GM21723 (cell line): ENCODE measurements around the gene CARS1.
"Not testable (repeated sequence)": the region's sequence is repeated elsewhere in the genome, so short reads cannot be mapped to it uniquely, and the experiment has no call there.

Experiments
- ATAC-seq: cut with Tn5 transposase; IDR thresholded peaks from one replicate; pipeline ENCODE4 v1.9.1; 2021; ENCODE audit warnings: mild to moderate bottlenecking, moderate library complexity; ENCODE audit not compliant: unreplicated experiment

Gene CARS1

DNA sequence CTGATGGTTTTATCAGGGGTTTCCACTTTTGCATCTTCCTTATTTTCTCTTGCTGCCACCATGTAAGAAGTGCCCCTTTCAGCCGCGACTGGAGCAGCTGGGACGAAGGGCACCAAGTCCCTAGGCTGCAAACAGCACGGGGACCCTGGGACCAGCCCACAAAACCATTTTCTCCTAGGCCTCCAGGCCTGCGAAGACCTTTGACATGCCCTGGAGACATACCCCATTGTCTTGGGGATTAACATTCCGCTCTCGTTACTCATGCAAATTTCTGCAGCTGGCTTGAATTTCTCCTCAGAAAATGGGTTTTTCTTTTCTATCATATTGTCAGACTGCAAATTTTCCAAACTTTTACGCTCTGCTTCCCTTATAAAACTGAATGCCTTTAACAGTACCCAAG, 6.7 kb upstream of the CARS1 start:
- not testable (repeated sequence) for ATAC-seq

DNA sequence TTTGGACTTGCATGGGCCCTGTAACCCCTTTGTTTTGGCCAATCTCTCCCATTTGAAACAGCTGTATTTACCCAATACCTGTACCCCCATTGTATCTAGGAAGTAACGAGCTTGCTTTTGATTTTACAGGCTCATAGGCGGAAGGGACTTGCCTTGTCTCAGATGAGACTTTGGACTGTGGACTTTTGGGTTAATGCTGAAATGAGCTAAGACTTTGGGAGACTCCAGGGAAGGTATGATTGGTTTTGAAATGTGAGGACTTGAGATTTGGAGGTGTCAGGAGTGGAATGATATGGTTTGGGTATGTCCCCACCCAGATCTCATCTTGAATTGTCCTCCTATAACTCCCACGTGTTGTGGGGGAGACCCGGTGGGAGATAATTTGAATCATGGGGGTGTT, 6.2 kb upstream of the CARS1 start:
- not testable (repeated sequence) for ATAC-seq

GRCh38 chr11:3060436-3061025, 3.3 kb upstream of the CARS1 start:
- no peak for ATAC-seq

- no peak for ATAC-seq
These were observed 1.8 kb upstream of the CARS1 start for GRCh38 chr11:3058753-3059664.

DNA sequence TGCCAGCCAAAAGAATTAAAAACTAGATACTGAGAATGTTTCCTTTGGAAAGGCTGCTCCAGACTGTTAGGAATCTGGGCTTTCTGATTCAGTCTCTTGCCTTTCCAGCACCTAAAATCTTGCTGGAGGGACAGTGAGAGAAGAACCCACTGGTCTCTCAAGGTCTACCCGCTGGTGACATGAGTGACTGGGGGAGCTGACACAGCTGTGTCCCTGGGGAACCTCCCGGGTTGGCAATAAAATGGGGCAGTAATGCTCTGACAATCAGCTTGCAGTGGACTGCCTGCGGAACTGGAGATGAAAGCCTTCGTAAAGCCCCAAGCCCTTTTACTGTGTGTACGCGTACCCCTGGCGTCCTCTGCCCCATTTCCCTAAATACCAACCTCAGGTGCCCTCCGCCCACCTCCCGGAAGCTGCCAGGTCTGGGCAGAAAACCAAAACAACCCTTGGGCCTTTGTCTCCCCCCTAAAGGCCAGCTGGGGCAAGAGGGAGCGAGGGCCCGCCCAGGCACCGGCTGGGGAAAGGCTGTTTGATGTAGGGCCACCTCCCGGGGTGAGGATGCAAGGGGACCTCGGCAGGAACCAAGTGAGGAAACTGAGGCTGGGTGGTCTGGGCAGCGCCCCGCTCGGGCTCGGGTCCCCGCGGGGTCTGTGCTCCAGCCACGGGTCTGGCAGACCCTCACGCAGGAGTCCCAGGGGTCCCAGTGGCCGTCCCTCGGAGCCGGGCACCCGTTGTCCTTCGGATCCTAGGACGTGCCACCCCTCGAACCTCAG, 741 bp downstream of the CARS1 start:
- ATAC-seq = no peak

DNA sequence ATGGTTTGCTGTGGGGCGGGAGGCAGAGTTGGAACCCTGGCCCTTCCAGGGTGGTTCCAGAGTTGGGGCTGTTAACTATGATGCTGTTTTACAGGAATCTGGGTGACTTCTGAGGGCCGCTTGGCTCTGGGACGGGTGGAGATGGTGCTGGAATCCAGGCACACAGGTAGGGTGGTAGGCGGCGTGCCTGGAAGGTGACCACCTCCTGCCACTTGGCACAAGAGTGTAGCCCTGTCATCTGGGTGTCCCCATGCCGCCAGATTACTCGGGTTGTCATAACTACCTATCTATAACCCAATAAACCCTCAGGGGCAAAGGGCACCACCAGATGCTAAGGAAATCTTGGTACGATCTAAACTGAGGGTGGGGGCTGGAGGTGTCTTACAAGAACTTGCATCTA, 1.3 kb downstream of the CARS1 start:
- no peak for ATAC-seq

DNA sequence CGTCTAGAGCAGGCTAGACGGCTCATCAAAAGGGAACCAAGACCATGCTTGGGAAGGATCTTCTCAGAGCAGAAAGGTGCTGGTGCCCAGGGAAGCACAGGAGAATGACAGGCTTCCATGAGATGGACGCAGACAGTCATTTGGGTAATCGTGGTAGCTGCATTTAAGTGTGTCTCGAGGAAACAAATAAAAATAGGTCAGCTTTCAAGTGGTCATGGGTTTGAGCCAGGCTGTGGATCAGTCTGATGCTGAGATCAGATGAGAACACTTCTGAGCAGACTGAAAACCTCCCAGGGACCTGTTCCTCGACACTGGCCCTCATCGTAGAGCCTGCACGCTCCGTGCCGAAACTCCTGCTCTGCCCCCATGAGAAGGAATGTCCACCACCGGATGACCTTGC, 4.7 kb downstream of the CARS1 start:
- no peak for ATAC-seq

DNA sequence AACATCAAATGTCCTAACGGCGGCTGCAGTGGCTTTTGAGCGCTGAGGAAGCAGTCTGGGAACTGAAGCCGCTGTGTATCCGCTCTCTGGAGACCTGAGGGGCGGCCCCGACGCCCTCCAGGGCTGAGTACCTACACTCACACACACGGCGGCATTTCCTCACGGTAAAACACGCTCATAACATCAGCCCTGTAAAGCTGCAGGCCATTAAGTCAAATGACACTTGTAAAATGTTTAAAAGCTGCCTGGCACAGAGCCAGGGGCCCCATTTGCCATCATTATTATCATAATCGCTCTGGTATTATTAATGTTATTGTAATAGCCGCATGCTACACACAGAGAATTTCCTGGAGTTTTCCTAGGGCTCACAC, 5.1 kb downstream of the CARS1 start:
- ATAC-seq = no peak

- no peak for ATAC-seq
These were observed 5.8 kb downstream of the CARS1 start for GRCh38 chr11:3051196-3052108.

DNA sequence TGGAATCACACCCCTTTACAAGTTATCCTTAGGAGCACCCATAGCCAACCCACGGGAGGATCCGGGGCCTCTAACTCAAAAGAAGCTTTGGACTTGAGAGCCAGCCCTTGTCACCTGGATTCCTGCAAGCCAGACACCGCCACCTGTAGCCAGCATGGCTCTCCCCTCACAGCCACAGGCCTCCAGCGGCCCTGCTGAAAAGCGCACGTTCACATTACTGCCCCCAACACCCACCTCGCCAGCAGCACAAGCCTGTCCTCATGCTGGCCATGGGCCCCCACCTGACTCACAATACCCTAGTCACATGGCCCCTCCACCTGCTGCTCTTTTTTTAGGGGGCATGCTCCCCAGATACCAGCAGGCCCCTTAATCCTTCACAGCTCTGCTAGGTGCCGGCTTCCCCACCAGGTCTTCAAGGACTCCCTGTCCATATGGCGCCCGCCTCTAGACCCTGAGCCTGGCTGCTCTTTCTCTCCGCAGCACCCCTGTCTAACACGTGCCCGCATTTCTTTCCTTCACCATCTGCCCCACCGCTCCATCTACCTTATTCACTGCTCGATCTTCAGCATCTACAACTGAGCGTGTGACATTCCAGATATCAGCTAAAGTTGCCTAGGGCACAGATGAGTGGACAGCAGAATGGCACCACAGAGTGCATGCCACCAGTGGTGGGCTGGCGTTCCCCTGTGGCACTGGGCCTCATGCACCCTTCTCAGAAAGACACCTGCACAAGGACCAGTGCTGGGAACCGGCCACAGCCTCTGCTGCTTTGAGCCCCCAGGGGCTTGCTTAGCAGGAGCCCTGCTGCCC, 6.6 kb downstream of the CARS1 start:
- ATAC-seq = no peak

GRCh38 chr11:3049430-3050243, 7.6 kb downstream of the CARS1 start:
- ATAC-seq = peak; percentile 88

DNA sequence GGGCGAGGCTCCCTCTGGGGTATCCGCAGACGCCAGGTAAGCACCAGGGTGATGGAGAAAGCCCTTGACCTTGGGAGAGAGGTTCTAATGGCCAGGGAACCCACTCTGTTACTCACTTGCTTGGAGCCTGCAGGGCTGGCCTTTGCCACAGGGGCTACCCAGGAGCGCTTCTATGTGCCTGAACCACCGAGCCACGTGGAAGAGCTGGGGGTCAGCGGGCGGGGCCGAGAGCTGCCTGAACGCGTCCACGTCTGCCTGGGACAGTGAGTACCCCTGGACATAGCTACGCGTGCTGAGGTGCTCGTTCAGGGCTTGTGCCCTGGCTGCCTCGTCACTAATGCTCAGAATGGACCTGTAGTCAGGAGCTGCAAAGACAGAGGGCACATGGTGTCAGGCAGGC, 9.6 kb downstream of the CARS1 start:
- no peak for ATAC-seq

DNA sequence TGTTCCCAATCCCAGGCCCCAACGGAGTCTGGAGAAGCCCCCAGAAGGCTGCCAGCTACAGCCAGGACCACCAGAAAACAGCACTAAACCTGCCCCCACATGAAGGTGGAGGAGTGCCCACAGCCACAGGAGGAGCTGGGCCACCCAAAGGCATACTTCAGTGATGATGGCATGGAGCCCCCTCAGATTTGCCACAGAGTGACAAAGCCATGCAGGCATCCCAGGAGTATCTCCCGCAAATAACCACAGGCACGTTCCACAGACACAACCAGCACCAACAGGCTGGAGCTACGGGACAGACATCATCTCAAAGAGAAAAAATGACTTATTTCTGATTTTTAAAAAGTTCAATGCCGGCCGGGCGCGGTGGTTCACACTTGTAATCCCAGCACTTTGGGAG, 10.6 kb downstream of the CARS1 start:
- no peak for ATAC-seq

DNA sequence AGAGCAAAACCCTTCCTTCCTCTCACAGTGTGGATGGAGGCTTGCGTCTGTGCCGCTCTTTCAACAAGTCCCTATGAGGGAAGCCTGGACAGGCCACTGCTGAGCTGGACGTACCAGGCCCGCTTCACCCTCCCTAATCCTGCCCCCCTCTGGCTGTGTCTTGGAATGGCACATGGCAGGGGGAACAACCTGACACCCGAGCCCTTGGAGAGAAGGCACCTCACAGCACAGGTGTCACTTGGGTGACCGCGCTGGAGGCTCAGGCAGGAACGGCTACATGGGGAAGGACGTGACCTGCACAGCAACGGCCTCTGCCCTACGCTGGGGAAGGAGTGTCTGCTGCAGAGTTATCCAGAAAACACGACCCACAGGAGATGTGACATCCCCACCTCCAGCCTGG, 11.0 kb downstream of the CARS1 start:
- ATAC-seq = no peak

DNA sequence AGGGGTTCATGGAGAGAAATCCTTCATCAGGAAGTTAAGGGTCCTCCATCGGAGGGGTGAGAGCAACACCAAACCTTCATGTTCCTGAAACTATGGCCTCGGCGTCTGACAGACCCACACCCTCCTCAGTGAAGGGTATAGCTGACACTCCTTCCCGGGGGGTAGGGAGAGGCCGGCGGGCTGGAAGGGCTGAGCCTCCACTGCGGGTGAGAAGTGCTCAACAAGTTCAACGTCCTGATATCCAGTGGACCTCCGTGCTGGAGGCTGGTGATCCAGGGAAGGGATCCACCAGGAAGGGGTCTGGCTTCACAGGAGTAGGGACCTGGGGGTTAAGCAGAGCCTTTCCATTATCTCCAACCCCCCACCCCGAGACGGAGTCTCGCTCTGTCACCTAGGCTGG, 12.3 kb downstream of the CARS1 start:
- no peak for ATAC-seq

- ATAC-seq = no peak
These were observed 13.2 kb downstream of the CARS1 start for GRCh38 chr11:3044004-3044403.

DNA sequence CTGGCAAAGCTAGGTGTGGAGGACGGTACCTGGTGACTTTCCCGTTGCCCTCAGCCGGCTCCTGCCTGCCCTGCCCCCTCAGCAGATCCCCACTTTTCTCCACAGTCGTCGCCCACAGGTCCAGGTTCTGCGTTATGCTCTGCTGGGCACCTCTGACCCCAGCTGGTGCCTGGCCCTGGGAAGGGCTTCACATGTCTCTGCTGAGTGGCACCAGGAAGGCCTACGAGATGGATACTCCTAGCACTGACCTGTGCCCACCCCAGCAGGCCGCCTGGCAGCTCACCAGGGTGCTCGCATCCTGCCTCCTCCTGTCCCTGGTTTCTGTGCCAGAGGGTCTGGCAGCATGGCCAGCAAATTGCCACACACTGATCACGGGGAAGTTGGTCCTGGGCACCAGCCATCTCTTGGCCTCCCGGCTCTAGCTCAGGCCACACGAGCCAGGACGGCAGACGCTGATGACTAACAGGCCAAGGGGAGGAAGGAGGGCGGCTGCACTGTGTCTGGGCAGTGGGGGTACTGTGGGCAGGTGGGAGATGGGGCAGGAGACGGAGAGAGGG, 13.8 kb downstream of the CARS1 start:
- no peak for ATAC-seq

GRCh38 chr11:3042496-3043314, 14.5 kb downstream of the CARS1 start:
- ATAC-seq = no peak
